Stimulated activated CD8-positive, alpha-beta memory T cell treated with anti-CD3 and anti-CD28 coated beads, Interleukin-15, amount 100 ng/mL, for 48 hours (primary cell): ENCODE data around the gene FAM169A.
"Not testable (repeated sequence)": the region's sequence is repeated elsewhere in the genome, so short reads cannot be mapped to it uniquely, and the experiment has no call there.

Experiments
- DNase-seq, 2 donors: peaks; one replicate each; pipeline ENCODE4 v3.0.0-alpha.2; 2020; ENCODE audit warnings: low read depth in 2 of 2

Gene FAM169A

DNA sequence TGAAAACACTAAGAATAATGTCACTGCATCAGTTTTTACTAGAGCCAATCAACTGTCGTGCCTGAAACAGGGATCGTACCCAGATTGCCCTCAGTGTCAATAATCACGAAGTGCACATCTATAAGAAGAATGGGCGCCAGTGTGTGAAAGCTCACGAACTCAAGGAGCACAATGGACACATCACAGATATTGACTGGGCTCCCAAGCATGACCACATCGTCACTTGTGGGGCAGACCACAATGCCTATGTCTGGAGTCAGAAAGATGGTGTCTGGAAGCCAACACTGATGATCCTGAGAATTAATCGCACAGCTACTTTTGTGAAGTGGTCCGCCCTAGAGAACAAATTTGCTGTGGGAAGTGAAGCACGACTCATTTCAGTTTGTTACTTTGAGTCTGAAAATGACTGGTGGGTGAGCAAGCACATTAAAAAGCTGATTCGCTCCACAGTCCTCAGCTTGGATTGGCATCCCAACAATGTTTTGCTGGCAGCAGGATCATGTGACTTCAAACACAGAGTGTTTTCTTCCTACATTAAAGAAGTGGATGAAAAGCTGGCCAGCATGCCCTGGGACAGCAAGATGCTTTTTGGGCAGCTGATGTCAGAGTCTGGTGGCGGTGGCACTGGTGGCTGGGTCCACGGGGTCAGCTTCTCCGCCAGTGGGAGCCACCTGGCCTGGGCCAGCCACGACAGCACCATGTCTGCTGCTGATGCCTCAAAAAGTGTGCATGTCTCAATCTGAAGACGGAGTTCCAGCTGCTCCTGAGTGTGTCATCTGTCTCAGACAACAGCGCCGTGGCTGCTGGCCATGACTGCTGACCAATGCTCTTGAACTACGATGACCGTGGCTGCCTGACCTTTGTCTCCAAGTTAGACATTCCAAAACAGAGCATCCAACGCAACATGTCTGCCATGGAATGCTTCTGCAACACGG lies 66.9 kb downstream of the FAM169A start:
- no peak for DNase-seq

DNA sequence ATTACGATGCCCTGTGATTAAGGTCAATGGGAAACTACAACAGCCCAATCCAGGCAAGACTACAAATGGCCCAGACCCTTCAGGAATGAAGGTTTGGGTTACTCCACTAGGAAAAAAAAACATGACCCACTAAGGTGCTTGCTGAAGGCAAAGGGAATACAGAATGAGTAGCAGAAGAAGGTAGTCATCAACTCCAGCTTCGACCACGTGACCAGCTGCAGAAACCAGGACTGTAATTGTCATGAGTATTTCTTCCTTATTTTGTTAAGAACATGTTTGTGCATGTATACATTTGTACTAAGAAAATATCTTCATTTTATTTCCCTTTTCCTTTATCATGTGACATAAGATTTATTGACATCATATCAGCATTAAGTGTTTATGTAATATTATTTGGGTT lies 74.5 kb downstream of the FAM169A start:
- DNase-seq, result not testable (repeated sequence)

- DNase-seq, result no peak
These were observed 78.8 kb downstream of the FAM169A start for GRCh38 chr5:74787424-74787823.

GRCh38 chr5:74786851-74787250 lies 79.3 kb downstream of the FAM169A start:
- no peak for DNase-seq

- DNase-seq, result no peak
These were observed 87.6 kb downstream of the FAM169A start for GRCh38 chr5:74778609-74779008.

- no peak for DNase-seq
These were observed 93.8 kb downstream of the FAM169A start for GRCh38 chr5:74772359-74772758.

- DNase-seq, result no peak
These were observed 98.6 kb downstream of the FAM169A start for GRCh38 chr5:74767579-74767913.

DNA sequence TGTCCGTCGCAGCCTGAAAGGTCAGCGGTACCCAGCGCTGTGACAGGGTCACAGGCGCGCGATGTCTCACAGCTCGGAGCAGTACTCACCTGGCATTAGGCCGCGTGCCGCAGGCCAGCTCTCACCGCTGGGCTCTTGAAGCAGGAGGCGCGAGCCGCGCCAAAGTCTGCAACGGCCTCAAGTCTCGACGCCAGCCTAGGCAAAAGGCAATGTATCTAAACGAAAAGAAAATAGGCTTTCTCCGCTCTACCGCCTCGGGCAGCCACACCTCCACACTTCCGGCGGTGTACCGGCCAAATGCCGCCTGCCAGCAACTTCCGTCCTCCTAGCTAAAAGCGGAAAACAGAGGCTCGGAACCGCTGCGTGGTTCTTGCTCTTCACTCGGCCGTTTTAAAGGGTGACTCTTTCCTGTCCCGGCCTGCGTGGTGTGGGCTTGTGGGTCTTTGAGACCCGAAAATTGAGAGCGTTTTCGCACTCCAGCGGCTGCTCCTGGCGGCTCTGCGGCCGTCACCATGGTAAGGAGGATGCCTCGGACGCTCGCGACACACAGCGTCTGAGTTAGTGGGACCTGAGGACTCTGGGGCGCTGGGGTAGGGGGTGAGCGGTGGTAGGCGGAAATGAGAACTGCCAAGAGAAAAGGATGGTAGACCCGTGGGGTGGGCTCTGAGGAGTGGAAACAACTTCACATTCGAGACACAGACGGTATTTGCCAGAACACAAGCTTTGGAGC lies 99.2 kb downstream of the FAM169A start, which contains the start of the genes GFM2 and NSA2:
Gene GFM2, minus strand, starts transcription at position 269 of the 730 bp plus-strand sequence. CDS start 3,375 bp downstream, outside the sequence.
Gene NSA2, plus strand, starts transcription at position 401 of the 730 bp plus-strand sequence. Its CDS starts 112 bp downstream, at position 513.
- DNase-seq, result peak; percentile 83 to 87

DNA sequence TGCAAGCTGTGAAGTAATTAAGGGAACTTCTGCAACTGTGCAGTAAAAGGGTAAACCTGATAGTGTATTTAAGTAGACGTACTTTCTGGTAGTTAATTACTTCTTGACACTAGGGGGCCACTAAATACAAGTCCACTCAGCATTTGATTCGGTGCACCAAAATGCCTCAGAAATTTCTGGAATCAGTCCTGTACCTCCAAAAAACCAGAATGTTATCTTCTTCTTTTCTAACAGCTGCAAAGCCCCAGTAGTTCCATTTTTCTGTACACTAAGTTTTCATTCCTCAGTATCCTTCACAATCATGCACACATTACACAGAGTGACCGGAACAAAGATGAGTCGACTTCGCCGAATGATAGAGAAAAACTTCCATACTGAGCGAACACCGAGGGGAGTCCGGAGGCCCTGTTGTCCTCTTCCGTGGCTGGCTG lies 99.8 kb downstream of the FAM169A start:
- no peak for DNase-seq

DNA sequence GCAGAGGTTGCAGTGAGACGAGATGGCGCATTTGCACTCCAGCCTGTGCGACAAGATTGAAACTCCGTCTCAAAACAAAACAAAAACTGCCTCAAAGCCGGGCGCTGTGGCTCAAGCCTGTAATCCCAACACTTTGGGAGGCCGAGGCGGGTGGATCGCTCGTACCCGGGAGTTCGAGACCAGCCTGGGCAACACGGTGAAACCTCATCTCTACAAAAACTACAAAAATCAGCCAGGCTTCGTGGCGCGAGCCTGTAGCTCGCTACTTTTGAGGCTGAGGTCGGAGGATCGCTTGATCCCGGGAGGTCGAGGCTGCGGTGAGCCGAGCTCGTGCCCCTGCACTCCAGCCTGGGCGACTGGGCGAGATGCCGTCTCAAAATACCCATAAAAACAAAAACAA lies 100.3 kb downstream of the FAM169A start:
- no peak for DNase-seq

DNA sequence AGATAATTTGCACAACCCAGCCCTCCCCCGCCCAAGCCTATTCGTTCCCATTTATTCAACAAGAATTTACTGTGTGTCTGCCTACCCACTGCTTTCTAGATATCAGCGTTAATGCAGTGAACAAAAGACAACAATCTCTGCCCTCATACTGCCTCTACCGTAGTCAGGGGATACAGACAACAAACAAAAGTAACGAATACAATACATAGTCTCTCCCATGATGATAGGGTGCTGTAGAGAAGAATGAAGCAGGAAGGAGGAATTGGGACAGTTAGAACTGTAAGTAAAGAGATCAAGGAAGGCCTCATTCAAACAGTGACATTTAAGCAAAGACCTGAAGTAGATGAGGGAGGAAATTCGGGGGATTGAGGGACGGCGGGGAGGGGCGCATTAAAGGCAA lies 101.0 kb downstream of the FAM169A start:
- no peak for DNase-seq

- DNase-seq, result no peak
These were observed 102.7 kb downstream of the FAM169A start for GRCh38 chr5:74763504-74763903.

GRCh38 chr5:74762599-74762998 lies 103.6 kb downstream of the FAM169A start:
- DNase-seq, result peak in 1 of 2 donors; percentile 17

- DNase-seq, result no peak
These were observed 104.9 kb downstream of the FAM169A start for GRCh38 chr5:74761241-74761640.

GRCh38 chr5:74748742-74749141 lies 117.4 kb downstream of the FAM169A start:
- not testable (repeated sequence) for DNase-seq

DNA sequence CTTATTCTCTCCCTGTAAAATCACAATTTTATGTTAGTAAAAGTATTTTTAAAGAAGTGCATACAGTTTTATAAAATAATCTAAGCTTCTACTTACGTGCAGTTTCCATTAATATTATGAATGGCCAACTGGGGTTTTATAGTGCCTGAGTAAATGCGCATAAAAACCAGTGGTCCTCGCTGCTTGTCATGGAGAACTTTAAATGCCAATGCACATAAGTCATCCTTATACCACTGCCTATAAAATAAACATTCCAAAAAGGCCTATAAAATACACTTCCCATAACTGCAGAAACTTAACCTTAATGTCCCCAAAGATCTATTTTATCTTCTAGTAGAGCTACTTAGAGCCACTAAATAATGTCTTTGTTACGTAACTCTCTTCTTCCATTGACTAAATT lies 127.8 kb downstream of the FAM169A start:
- no peak for DNase-seq

DNA sequence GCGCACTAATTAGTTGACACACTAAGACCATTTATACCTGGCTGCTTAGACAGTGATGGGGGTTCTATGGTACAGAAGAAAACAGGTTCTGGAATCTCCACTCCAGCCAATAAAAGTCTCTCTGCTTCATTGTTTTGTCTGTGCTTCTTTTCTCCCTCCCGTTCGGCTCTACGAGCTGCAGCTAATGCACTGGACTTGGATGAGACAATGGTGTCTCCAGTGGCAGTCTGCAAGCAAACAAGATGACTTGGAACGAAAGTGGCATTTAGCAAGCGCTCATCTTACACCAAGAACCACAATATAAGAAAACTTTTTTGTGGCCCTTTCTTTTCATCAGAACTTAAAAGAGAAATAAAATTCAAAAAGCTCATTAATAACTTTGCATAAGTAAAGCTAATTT lies 129.4 kb downstream of the FAM169A start:
- no peak for DNase-seq
